SK-N-SH (cell line): ENCODE measurements around the gene OR8B12. TPM values are rescaled to one million over a fixed set of nuclear protein-coding genes. Genes with fewer than 3 reads are reported as not detected.
"Not testable (repeated sequence)": the region's sequence is repeated elsewhere in the genome, so short reads cannot be mapped to it uniquely, and the experiment has no call there.

Source experiments
- CTCF ChIA-PET: fragments of 300-600, 350-600 bp; formaldehyde crosslinking; extraction: SDS; loops from one replicate; lab custom pipeline; 2021; lab: Yijun Ruan, JAX
- POLR2A ChIA-PET: fragments of 350-600 bp; sonication (Branson Sonifier 250); formaldehyde crosslinking; extraction: SDS; loops from one replicate; lab custom pipeline; 2020; ENCODE audit warnings: antibody characterized with exemption, inconsistent platforms; lab: Yijun Ruan, JAX
- DNase-seq: peaks from one replicate; pipeline ENCODE4 v3.0.0; 2012
- H2AFZ ChIP-seq: fragments of 200-600 bp; sonication (generic); 2 replicates; pipeline ENCODE4 v1.8.1; 2016; ENCODE audit warnings: antibody characterized with exemption, mild to moderate bottlenecking, low read depth
- H3F3A ChIP-seq: fragments of 200-600 bp; sonication (generic); replicated peaks from 2 replicates; pipeline ENCODE3; 2016; ENCODE audit warnings: antibody characterized with exemption, mild to moderate bottlenecking; ENCODE audit not compliant: insufficient read depth
- H3K27ac ChIP-seq, 2 experiments: fragments of 200-500 bp in 1 of 2; fragments of 200-600 bp in 1 of 2; sonication (Bioruptor generic) in 1 of 2; sonication (generic), shearing (Covaris generic) in 1 of 2; 2 replicates each; pipeline versions ENCODE4 v1.5.1 to v1.6.1; 2014 to 2016; ENCODE audit warnings: low read depth in 2 of 2, inconsistent platforms in 1 of 2, low read length in 1 of 2, mild to moderate bottlenecking in 1 of 2, mixed read lengths in 1 of 2
- H3K27me3 ChIP-seq: fragments of 200-600 bp; sonication (generic), shearing (Covaris generic); 2 replicates; pipeline ENCODE4 v1.6.1; 2016; ENCODE audit warnings: mixed run types; ENCODE audit not compliant: insufficient read depth
- H3K36me3 ChIP-seq, 2 experiments: fragments of 200-500 bp in 1 of 2; fragments of 200-600 bp in 1 of 2; sonication (Bioruptor generic) in 1 of 2; sonication (generic) in 1 of 2; replicated peaks in 1 of 2; 2 replicates each; pipeline versions ENCODE3 to v1.5.1; 2014 to 2016; ENCODE audit warnings: low read length in 1 of 2, mild to moderate bottlenecking in 1 of 2; ENCODE audit not compliant: insufficient read depth in 2 of 2, control insufficient read depth in 1 of 2
- H3K4me1 ChIP-seq, 2 experiments: fragments of 200-500 bp in 1 of 2; fragments of 200-600 bp in 1 of 2; sonication (Bioruptor generic) in 1 of 2; sonication (generic), shearing (Covaris generic) in 1 of 2; 2 replicates each; pipeline versions ENCODE4 v1.5.1 to v1.6.1; 2014 to 2016; ENCODE audit warnings: low read depth in 1 of 2, low read length in 1 of 2, mixed run types in 1 of 2; ENCODE audit not compliant: insufficient read depth in 2 of 2, control insufficient read depth in 1 of 2
- H3K4me2 ChIP-seq: fragments of 200-600 bp; sonication (generic), shearing (Covaris generic); 2 replicates; pipeline ENCODE4 v1.6.1; 2017; ENCODE audit warnings: mixed run types
- H3K4me3 ChIP-seq, 2 experiments: fragments of 200-500 bp in 1 of 2; fragments of 200-600 bp in 1 of 2; sonication (Bioruptor generic) in 1 of 2; sonication (generic), shearing (Covaris generic) in 1 of 2; 2 replicates each; pipeline versions ENCODE4 v1.5.1 to v1.8.1; 2014 to 2016; ENCODE audit warnings: low read depth in 2 of 2, inconsistent platforms in 1 of 2, low read length in 1 of 2, mild to moderate bottlenecking in 1 of 2, mixed read lengths in 1 of 2, moderate library complexity in 1 of 2
- H3K79me2 ChIP-seq: fragments of 200-600 bp; sonication (generic); 2 replicates; pipeline ENCODE4 v1.8.1; 2017; ENCODE audit warnings: mild to moderate bottlenecking; ENCODE audit not compliant: insufficient read depth
- H3K9ac ChIP-seq: fragments of 200-600 bp; sonication (generic); 2 replicates; pipeline ENCODE4 v1.6.1; 2017; ENCODE audit warnings: mixed run types
- H3K9me2 ChIP-seq: fragments of 200-600 bp; sonication (generic); 2 replicates; pipeline ENCODE4 v1.6.1; 2017; ENCODE audit warnings: mixed run types
- H3K9me3 ChIP-seq: fragments of 200-600 bp; sonication (generic); 2 replicates; pipeline ENCODE4 v1.6.1; 2017; ENCODE audit warnings: mixed run types, mild to moderate bottlenecking, moderate library complexity
- H4K20me1 ChIP-seq: fragments of 200-600 bp; sonication (generic); 2 replicates; pipeline ENCODE4 v1.6.1; 2017; ENCODE audit warnings: mild to moderate bottlenecking, mixed run types; ENCODE audit not compliant: insufficient read depth
- CHD2 ChIP-seq: fragments of 150-350 bp; IDR thresholded peaks from 2 replicates; pipeline ENCODE4 v1.6.1; 2018; ENCODE audit warnings: low read length; ENCODE audit not compliant: partially characterized antibody
- FOXM1 ChIP-seq: IDR thresholded peaks from 2 replicates; pipeline ENCODE4 v1.4.0; 2012; ENCODE audit warnings: low read depth, mild to moderate bottlenecking
- GABPA ChIP-seq: IDR thresholded peaks from 2 replicates; pipeline ENCODE4 v1.4.0; 2012; ENCODE audit warnings: low read depth, mild to moderate bottlenecking
- MEF2A ChIP-seq: IDR thresholded peaks from 2 replicates; pipeline ENCODE4 v1.4.0; 2012; ENCODE audit warnings: low read depth, borderline replicate concordance
- RCOR1 ChIP-seq: fragments of 150-350 bp; IDR thresholded peaks from 2 replicates; pipeline ENCODE4 v1.6.1; 2017; ENCODE audit warnings: antibody characterized with exemption, low read length
- RXRA ChIP-seq: IDR thresholded peaks from 2 replicates; pipeline ENCODE4 v1.4.0; 2012; ENCODE audit warnings: low read depth, mild to moderate bottlenecking, borderline replicate concordance
- SMC3 ChIP-seq: IDR thresholded peaks from 2 replicates; pipeline ENCODE4 v1.6.1; 2012; ENCODE audit warnings: low read depth, low read length, improper control_type of control experiment
- YY1 ChIP-seq: IDR thresholded peaks from 2 replicates; pipeline ENCODE4 v1.4.0; 2012; ENCODE audit warnings: low read depth, mild to moderate bottlenecking
- WGBS: methylation state at CpG from one replicate; pipeline ENCODE4 v1.1.6; 2017; ENCODE audit warnings: low lambda C conversion rate; 5-methylcytosine and 5-hydroxymethylcytosine counted together
- polyA plus RNA-seq, 3 experiments: library from polyadenylated mRNA; depleted of rRNA; stranded (reverse); fragments of >200 nt; gene quantifications; 2 replicates each; pipeline ENCODE4 v1.2.3, GENCODE V29; 2012
- TF ChIP-seq, protein P1 (sequence below): IDR thresholded peaks from 2 replicates; pipeline ENCODE4 v1.4.0; 2012; ENCODE audit warnings: low read depth, borderline replicate concordance

OR8B12 gene
- polyA plus RNA-seq, 1 of the 3 experiments (the other 2 are of a cell fraction) = not detected

DNA sequence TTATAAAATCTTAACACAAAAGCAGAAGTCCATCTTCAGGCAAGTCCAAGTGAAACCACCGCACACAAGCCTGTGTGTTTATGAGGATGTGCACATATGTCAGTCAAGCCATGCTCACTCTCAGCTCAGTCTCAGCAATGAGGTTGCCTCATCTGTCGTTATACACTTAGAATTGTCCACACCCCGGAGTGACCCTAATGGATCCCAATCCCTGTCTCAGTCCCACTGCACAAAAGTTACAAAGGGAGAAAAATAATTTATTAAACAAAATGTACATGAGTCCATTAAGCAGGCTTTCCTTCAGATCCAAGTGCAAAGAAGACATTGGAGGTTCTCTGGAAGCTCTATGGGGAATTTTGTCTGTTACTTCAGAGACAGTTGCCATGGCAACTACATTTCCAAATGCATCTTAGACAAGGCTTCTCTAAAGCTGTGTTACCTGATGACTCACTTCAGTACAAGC lies 24.4 kb downstream of the OR8B12 start:
- Histone ChIP-seq H3F3A (no peaks in the 10 kb centered on the region), H3K79me2 (no peaks in the 10 kb centered on the region)
- TF ChIP-seq, protein P1, sequence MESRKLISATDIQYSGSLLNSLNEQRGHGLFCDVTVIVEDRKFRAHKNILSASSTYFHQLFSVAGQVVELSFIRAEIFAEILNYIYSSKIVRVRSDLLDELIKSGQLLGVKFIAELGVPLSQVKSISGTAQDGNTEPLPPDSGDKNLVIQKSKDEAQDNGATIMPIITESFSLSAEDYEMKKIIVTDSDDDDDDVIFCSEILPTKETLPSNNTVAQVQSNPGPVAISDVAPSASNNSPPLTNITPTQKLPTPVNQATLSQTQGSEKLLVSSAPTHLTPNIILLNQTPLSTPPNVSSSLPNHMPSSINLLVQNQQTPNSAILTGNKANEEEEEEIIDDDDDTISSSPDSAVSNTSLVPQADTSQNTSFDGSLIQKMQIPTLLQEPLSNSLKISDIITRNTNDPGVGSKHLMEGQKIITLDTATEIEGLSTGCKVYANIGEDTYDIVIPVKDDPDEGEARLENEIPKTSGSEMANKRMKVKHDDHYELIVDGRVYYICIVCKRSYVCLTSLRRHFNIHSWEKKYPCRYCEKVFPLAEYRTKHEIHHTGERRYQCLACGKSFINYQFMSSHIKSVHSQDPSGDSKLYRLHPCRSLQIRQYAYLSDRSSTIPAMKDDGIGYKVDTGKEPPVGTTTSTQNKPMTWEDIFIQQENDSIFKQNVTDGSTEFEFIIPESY = no peak
- no peak for TF ChIP-seq SMC3

DNA sequence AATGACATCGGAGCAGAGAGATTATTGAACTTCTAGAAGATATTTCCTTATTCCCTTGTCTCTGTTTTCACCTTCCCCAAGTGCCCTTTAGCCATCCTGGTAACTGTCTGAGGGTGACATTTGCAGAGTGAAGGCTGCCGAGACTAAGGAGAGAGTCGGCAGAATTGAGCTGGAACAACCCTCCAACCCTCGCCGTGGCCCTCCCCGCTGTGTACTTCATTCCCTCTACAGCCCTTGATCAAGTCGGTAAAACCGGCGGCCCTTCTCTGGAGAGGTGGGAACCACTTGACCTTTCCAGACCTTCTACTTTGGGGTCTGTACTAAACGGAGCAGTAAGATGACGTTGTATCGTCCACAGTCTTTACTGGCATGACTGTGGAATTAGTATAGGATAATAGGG lies 26.1 kb downstream of the OR8B12 start:
- H2AFZ ChIP-seq = no peak overlapping the region
- 19% methylated on average over 12 of the region's 12 CpGs for WGBS
- H3K9ac ChIP-seq = no peak overlapping the region
- H3K9me2 ChIP-seq = no peaks in the 10 kb centered on the region
- H3K4me1 ChIP-seq = no peaks in the 10 kb centered on the region
- ChIA-PET CTCF (no interaction called here), POLR2A (no interaction called here)
- H3K27ac ChIP-seq = no peak overlapping the region
- no peaks in the 10 kb centered on the region for H3K9me3 ChIP-seq
- H3K27me3 ChIP-seq = peaks cover 22% of the 10 kb centered on the region; the same call in 1 of the 2 replicates
- DNase-seq = no peak
- H3K4me2 ChIP-seq = no peak overlapping the region; the same call in 1 of the 2 replicates
- H3K36me3 ChIP-seq = no peaks in the 10 kb centered on the region
- no peaks in the 10 kb centered on the region for H3K79me2 ChIP-seq
- H3K4me3 ChIP-seq = peak overlapping the region in 1 of 2 experiments; percentile 23; a peak in 1 of 4 replicates
- TF ChIP-seq MEF2A = no peak
- no peak for TF ChIP-seq RXRA
- no peak for TF ChIP-seq CHD2
- TF ChIP-seq RCOR1 = no peak
- no peak for TF ChIP-seq GABPA
- no peak for TF ChIP-seq YY1
- TF ChIP-seq FOXM1 = no peak
- no peaks in the 10 kb centered on the region for H4K20me1 ChIP-seq
- H3F3A ChIP-seq = no peaks in the 10 kb centered on the region

More for the DNA sequence above, 24.4 kb downstream of the OR8B12 start:
- Histone ChIP-seq H3K4me2 (no peak overlapping the region), H4K20me1 (no peaks in the 10 kb centered on the region), H3K36me3 (no peaks in the 10 kb centered on the region), H3K9me3 (no peaks in the 10 kb centered on the region), H3K9ac (no peak overlapping the region), H3K27ac (no peak overlapping the region), H2AFZ (no peak overlapping the region), H3K27me3 (peaks cover 22% of the 10 kb centered on the region; the same call in 1 of the 2 replicates), H3K4me1 (no peaks in the 10 kb centered on the region), H3K4me3 (no peak overlapping the region), H3K9me2 (no peaks in the 10 kb centered on the region)
- ChIA-PET POLR2A (no interaction called here), CTCF (no interaction called here)
- DNase-seq = no peak
- 13% methylated on average over 3 of the region's 3 CpGs for WGBS

DNA sequence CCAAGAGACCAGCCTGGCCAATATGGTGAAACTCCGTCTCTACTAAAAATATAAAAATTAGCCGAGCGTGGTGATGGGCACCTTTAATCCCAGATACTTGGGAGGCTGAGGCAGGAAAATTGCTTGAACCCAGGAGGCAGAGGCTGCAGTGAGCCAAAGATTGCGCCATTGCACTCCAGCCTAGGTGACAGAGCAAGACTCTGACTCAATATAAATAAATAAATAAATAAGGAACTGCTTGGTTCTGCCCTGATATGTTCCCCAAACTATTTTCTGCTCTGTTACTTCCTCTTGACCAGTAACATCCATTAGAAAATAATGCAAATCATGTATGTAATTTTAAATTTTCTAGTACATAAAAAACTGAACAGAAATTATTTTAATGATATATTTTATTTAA lies 28.8 kb downstream of the OR8B12 start:
- H3K27me3 ChIP-seq = peaks cover 22% of the 10 kb centered on the region; the same call in 1 of the 2 replicates
- H3K27ac ChIP-seq, H3K4me3 ChIP-seq, H3K9me3 ChIP-seq, H3K36me3 ChIP-seq, H3K79me2 ChIP-seq, H3K4me1 ChIP-seq, H3K4me2 ChIP-seq, H4K20me1 ChIP-seq, POLR2A ChIA-PET, H2AFZ ChIP-seq, H3K9me2 ChIP-seq, CTCF ChIA-PET, H3K9ac ChIP-seq, H3F3A ChIP-seq, DNase-seq: not testable (repeated sequence)
- 22% methylated on average over 4 of the region's 4 CpGs for WGBS
